Smooth muscle cell (in vitro differentiated cells): ENCODE measurements around the gene CXorf38. TPM values are rescaled to one million over a fixed set of nuclear protein-coding genes. Genes with fewer than 3 reads are reported as not detected.

Experiments
- DNase-seq: peaks from one replicate; lab custom pipeline; 2025; ENCODE audit not compliant: unreplicated experiment; lab: John Stamatoyannopoulos, UW
- H2AFZ ChIP-seq: fragments of 200-600 bp; sonication (generic); 2 replicates; pipeline ENCODE4 v1.6.0; 2016; ENCODE audit warnings: antibody characterized with exemption, low read depth, mild to moderate bottlenecking
- H3F3A ChIP-seq: fragments of 200-600 bp; sonication (generic); 2 replicates; pipeline ENCODE4 v1.6.0; 2017; ENCODE audit warnings: antibody characterized with exemption, low read depth
- H3K27ac ChIP-seq: fragments of 200-600 bp; sonication (generic); 2 replicates; pipeline ENCODE4 v1.5.1; 2016; ENCODE audit warnings: low read depth, mild to moderate bottlenecking
- H3K27me3 ChIP-seq: fragments of 200-600 bp; sonication (generic); 2 replicates; pipeline ENCODE4 v1.6.1; 2016; ENCODE audit warnings: low read depth, mild to moderate bottlenecking
- H3K36me3 ChIP-seq: fragments of 200-600 bp; sonication (generic); 2 replicates; pipeline ENCODE4 v1.5.1; 2016; ENCODE audit warnings: low read depth
- H3K4me1 ChIP-seq: fragments of 200-600 bp; sonication (generic); 2 replicates; pipeline ENCODE4 v1.5.1; 2016; ENCODE audit warnings: low read depth
- H3K4me2 ChIP-seq: fragments of 200-600 bp; sonication (generic); 2 replicates; pipeline ENCODE4 v1.6.0; 2016; ENCODE audit warnings: mild to moderate bottlenecking
- H3K4me3 ChIP-seq: fragments of 200-600 bp; sonication (generic); 2 replicates; pipeline ENCODE4 v1.5.1; 2016; ENCODE audit warnings: mild to moderate bottlenecking
- H3K79me2 ChIP-seq: fragments of 200-600 bp; sonication (generic); 2 replicates; pipeline ENCODE4 v1.6.0; 2016; ENCODE audit warnings: low read depth, mild to moderate bottlenecking
- H3K9ac ChIP-seq: fragments of 200-600 bp; sonication (generic); 2 replicates; pipeline ENCODE4 v1.6.0; 2016; ENCODE audit warnings: low read depth
- H3K9me3 ChIP-seq: fragments of 200-600 bp; sonication (generic); replicated peaks from 2 replicates; pipeline ENCODE4 v1.5.1; 2016; ENCODE audit warnings: low read depth
- H4K20me1 ChIP-seq: fragments of 200-600 bp; sonication (generic); 2 replicates; pipeline ENCODE4 v1.6.0; 2016; ENCODE audit warnings: low read depth
- WGBS: methylation state at CpG from one replicate; pipeline ENCODE4 v1.1.7; 2016; ENCODE audit warnings: low lambda C conversion rate; 5-methylcytosine and 5-hydroxymethylcytosine counted together
- polyA plus RNA-seq: library from polyadenylated mRNA; unstranded; fragments of >200 nt; fragmentation: Nextera tagmentation; extraction: Ambion mirVana; gene quantifications from 2 replicates; pipeline ENCODE4 v1.2.1, GENCODE V29; 2016
- total RNA-seq: library from RNA; depleted of rRNA; stranded (reverse); fragments of >200 nt; gene quantifications from 2 replicates; pipeline ENCODE4 v1.2.3, GENCODE V29; 2014
- TF ChIP-seq, protein P1 (sequence below): fragments of 200-600 bp; sonication (generic); IDR thresholded peaks from 2 replicates; pipeline ENCODE4 v1.5.1; 2017; ENCODE audit warnings: borderline replicate concordance, mild to moderate bottlenecking, antibody characterized with exemption; ENCODE audit not compliant: insufficient read depth, poor library complexity, severe bottlenecking

CXorf38 gene
- total and polyA plus RNA-seq, 2 experiments from 2014 or later: 8.5 to 11.0 TPM

DNA sequence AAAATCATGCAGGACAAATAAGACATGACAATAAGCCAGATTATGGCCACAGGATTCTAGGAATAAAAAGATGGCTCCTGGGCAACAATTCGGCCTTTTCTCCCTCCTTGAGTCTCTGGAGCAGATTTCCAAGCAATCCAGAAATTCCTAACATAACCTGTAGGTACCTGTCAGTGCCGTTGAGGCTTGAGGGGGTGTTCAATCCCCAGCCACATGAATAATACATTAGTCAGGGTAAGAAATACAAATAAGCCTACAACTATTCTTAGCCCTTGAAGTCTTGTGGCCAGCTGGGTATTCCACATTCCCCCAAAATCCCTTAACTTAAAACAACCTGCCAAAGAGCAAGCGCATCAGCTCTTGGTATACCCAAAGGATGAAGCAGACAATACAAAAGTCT is 9.7 kb downstream of the CXorf38 start:
- Histone ChIP-seq H3K9ac (no peak overlapping the region), H3K27me3 (no peaks in the 10 kb centered on the region), H2AFZ (no peak overlapping the region), H3K79me2 (peaks cover 4% of the 10 kb centered on the region), H3K4me2 (no peak overlapping the region), H4K20me1 (no peaks in the 10 kb centered on the region), H3K27ac (no peak overlapping the region), H3K4me1 (no peaks in the 10 kb centered on the region), H3K36me3 (no peaks in the 10 kb centered on the region), H3K9me3 (no peaks in the 10 kb centered on the region), H3K4me3 (no peak overlapping the region), H3F3A (no peaks in the 10 kb centered on the region)
- 81% methylated on average over 3 of the region's 3 CpGs for WGBS
- TF ChIP-seq, protein P1, sequence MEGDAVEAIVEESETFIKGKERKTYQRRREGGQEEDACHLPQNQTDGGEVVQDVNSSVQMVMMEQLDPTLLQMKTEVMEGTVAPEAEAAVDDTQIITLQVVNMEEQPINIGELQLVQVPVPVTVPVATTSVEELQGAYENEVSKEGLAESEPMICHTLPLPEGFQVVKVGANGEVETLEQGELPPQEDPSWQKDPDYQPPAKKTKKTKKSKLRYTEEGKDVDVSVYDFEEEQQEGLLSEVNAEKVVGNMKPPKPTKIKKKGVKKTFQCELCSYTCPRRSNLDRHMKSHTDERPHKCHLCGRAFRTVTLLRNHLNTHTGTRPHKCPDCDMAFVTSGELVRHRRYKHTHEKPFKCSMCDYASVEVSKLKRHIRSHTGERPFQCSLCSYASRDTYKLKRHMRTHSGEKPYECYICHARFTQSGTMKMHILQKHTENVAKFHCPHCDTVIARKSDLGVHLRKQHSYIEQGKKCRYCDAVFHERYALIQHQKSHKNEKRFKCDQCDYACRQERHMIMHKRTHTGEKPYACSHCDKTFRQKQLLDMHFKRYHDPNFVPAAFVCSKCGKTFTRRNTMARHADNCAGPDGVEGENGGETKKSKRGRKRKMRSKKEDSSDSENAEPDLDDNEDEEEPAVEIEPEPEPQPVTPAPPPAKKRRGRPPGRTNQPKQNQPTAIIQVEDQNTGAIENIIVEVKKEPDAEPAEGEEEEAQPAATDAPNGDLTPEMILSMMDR: no peak
- no peak for DNase-seq

- no peaks in the 10 kb centered on the region for H3K36me3 ChIP-seq
- 90% methylated on average over 4 of the region's 4 CpGs for WGBS
- no peak for DNase-seq
These were observed 15.2 kb downstream of the CXorf38 start for GRCh38 chrX:40632199-40632598.

GRCh38 chrX:40628506-40628905 is 18.9 kb downstream of the CXorf38 start:
- H3K9ac ChIP-seq: no peak overlapping the region
- no peaks in the 10 kb centered on the region for H4K20me1 ChIP-seq
- H3K4me2 ChIP-seq: no peak overlapping the region
- no peaks in the 10 kb centered on the region for H3K36me3 ChIP-seq
- no peak overlapping the region for H3K27ac ChIP-seq
- WGBS: 84% methylated on average over 5 of the region's 5 CpGs
- no peaks in the 10 kb centered on the region for H3K9me3 ChIP-seq
- H3K27me3 ChIP-seq: no peaks in the 10 kb centered on the region
- no peak overlapping the region for H2AFZ ChIP-seq
- no peaks in the 10 kb centered on the region for H3F3A ChIP-seq
- no peak overlapping the region for H3K4me3 ChIP-seq
- no peaks in the 10 kb centered on the region for H3K79me2 ChIP-seq
- H3K4me1 ChIP-seq: no peaks in the 10 kb centered on the region
- DNase-seq: no peak
- TF ChIP-seq, protein P1: no peak

More at GRCh38 chrX:40632199-40632598, 15.2 kb downstream of the CXorf38 start:
- H2AFZ ChIP-seq: no peak overlapping the region
- no peak overlapping the region for H3K4me2 ChIP-seq
- no peaks in the 10 kb centered on the region for H3F3A ChIP-seq
- H3K27me3 ChIP-seq: no peaks in the 10 kb centered on the region
- no peak overlapping the region for H3K4me3 ChIP-seq
- TF ChIP-seq, protein P1: no peak
- H4K20me1 ChIP-seq: no peaks in the 10 kb centered on the region
- H3K9ac ChIP-seq: no peak overlapping the region
- no peaks in the 10 kb centered on the region for H3K4me1 ChIP-seq
- no peaks in the 10 kb centered on the region for H3K79me2 ChIP-seq
- no peak overlapping the region for H3K27ac ChIP-seq
- H3K9me3 ChIP-seq: no peaks in the 10 kb centered on the region

GRCh38 chrX:40625294-40625693 is 22.1 kb downstream of the CXorf38 start:
- Histone ChIP-seq H2AFZ (no peak overlapping the region), H3K4me3 (no peak overlapping the region), H3K4me2 (no peak overlapping the region), H3K27ac (no peak overlapping the region), H3K4me1 (no peaks in the 10 kb centered on the region), H3K9me3 (no peaks in the 10 kb centered on the region), H3K27me3 (no peaks in the 10 kb centered on the region), H3K36me3 (no peaks in the 10 kb centered on the region), H3F3A (no peaks in the 10 kb centered on the region), H3K79me2 (no peaks in the 10 kb centered on the region), H3K9ac (no peak overlapping the region), H4K20me1 (no peaks in the 10 kb centered on the region)
- TF ChIP-seq, protein P1: no peak
- WGBS: 67% methylated on average over 4 of the region's 4 CpGs
- no peak for DNase-seq
